CD4-positive, alpha-beta T cell treated with Interleukin-21 for 1 hour (primary cell): ENCODE results near the gene TUBB8.
"Not testable (repeated sequence)": the region's sequence is repeated elsewhere in the genome, so short reads cannot be mapped to it uniquely, and the experiment has no call there.

Source experiments
- DNase-seq: peaks from one replicate; pipeline ENCODE4 v3.0.0-alpha.2; 2020

The TUBB8 gene

DNA sequence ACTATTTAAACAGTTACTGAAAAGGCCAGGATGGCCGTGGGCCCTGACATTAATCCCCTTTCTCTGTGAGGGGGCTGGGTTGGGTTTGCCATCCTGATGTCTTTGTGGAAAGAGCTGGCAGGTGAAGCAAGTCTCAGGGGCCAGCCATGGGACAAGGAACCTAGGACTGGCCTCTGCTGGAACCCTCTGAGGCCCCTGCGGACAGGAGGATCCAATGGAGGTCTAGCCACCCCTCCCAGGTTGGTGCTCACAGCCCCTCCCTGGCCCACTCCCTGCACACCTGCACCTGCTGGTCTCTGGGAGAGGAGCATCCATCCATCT, 35.8 kb downstream of the TUBB8 start:
- DNase-seq, result not testable (repeated sequence)

GRCh38 chr10:12444-13314, 36.4 kb downstream of the TUBB8 start:
- DNase-seq, result not testable (repeated sequence)

DNA sequence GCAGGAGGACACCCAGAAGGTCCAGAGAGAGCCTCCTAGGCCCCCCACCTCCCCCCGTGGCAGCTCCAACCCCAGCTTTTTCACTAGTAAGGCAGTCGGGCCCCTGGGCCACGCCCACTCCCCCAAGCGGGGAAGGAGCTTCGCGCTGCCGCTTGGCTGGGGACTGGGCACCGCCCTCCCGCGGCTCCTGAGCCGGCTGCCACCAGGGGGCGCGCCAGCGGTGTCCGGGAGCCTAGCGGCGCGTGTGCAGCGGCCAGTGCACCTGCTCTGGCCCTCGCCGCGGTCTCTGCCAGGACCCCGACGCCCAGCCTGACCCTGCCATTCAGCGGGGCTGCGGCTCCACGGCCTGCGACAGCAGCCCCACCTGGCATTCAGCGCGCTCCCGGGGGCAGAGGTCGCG, 37.8 kb downstream of the TUBB8 start:
- DNase-seq, result not testable (repeated sequence)

GRCh38 chr10:10261-10971, 38.7 kb downstream of the TUBB8 start:
- DNase-seq, result peak; percentile 33
